ENCODE measurements around the gene MCTP2. TPM values are rescaled to one million over a fixed set of nuclear protein-coding genes. Genes with fewer than 3 reads are reported as not detected.

The MCTP2 gene
- total RNA-seq, 5 donors from 2014 or later (not counting 1 experiment from before 2014, with no cell fraction given) = 16.0 to 31.3 (median 22.4) TPM

DNA sequence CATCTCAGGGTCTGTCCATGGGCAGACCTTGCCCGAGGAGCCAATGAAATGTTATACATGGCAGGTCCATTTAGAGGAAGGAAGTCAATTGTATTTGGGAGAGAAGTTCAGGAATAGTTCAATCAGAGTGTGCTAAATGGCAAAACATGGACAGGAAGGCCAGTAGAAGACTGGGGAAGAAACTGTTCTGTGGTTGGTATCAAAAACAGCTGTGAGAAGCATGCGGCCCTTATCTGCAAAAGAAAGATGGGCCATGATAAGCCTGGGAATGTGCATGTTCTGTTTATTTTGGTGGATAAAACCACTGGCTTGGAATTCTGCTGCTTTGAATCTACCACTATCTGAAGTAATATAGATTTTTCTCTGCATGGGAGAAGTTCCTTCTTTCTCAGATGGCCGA lies 100.4 kb downstream of the MCTP2 start:
- POLR2A ChIA-PET = no interaction called here

DNA sequence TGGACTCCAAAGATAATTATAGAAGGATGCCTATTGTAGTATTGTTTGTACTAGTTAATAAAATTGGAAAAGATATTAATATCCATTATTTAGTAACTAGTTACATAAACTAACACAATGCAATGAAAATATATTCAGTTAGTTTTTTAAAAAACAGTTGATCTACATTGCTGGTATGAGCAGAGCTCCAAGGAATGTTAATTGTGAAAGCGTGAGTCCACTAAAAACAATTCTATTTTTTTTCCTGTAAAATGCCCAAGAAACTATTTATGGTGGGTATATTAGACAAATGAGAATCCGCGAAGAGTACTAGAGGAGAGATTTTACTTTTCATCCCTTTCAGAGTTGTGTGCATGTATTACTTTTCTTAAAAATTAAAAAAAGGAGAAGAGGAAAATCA lies 104.3 kb downstream of the MCTP2 start:
- H3K9me3 Mint-ChIP-seq = no peaks in the 10 kb centered on the region
- ATAC-seq (replicated peaks in 1 of 4) = no peak
- no peak for DNase-seq
- H3K4me3 Mint-ChIP-seq = no peak overlapping the region
- H3K36me3 ChIP-seq (ENCODE audit: control insufficient read depth in 2 of 2, extremely low read depth in 1 of 2, insufficient read depth in 1 of 2, low read length in 1 of 2) = no peaks in the 10 kb centered on the region
- no peak overlapping the region for H3K4me3 ChIP-seq (ENCODE audit: control insufficient read depth in 1 of 2, extremely low read depth in 1 of 2, low read length in 1 of 2)
- no peaks in the 10 kb centered on the region for H3K27me3 Mint-ChIP-seq
- no peak overlapping the region for H3K27ac Mint-ChIP-seq
- no peaks in the 10 kb centered on the region for H3K9me3 ChIP-seq
- H3K36me3 Mint-ChIP-seq = peaks cover 17% of the 10 kb centered on the region
- no peak overlapping the region for H3K27ac ChIP-seq (ENCODE audit: low read length)
- POLR2A ChIA-PET = no interaction called here
- no CpG with 5 or more reads among the region's 3 CpGs for WGBS (ENCODE audit: insufficient coverage)
- no peaks in the 10 kb centered on the region for H3K4me1 ChIP-seq (ENCODE audit: control insufficient read depth in 1 of 2, extremely low read depth in 1 of 2, insufficient read depth in 2 of 2, low read length in 2 of 2)
- CTCF ChIA-PET = no interaction called here
- no peaks in the 10 kb centered on the region for H3K4me1 Mint-ChIP-seq
- H3K27me3 ChIP-seq (replicated peaks in 1 of 2; ENCODE audit: control insufficient read depth in 2 of 2, extremely low read depth in 1 of 2, insufficient read depth in 2 of 2, low read length in 1 of 2) = no peaks in the 10 kb centered on the region

More for the DNA sequence above, 100.4 kb downstream of the MCTP2 start:
- CTCF ChIA-PET = interaction anchor here in 1 of 2 donors (1.2 to 1.3 kb wide), 2 partner anchors 13 to 168 kb away, joined by 4 to 5 read pairs; no protein-coding TSS in a partner anchor
- no peak for ATAC-seq (replicated peaks in 1 of 4)
- no peaks in the 10 kb centered on the region for H3K36me3 ChIP-seq (ENCODE audit: control insufficient read depth in 2 of 2, extremely low read depth in 1 of 2, insufficient read depth in 1 of 2, low read length in 1 of 2)
- peaks cover 0 to 3% (median 0%) of the 10 kb centered on the region in 3 donors for H3K4me1 Mint-ChIP-seq
- peaks cover 15% of the 10 kb centered on the region for H3K36me3 Mint-ChIP-seq
- no peak overlapping the region for H3K4me3 Mint-ChIP-seq
- H3K9me3 Mint-ChIP-seq = no peaks in the 10 kb centered on the region
- no peaks in the 10 kb centered on the region for H3K27me3 Mint-ChIP-seq
- no peaks in the 10 kb centered on the region for H3K4me1 ChIP-seq (ENCODE audit: control insufficient read depth in 1 of 2, extremely low read depth in 1 of 2, insufficient read depth in 2 of 2, low read length in 2 of 2)
- WGBS (ENCODE audit: insufficient coverage) = 90% methylated on average over 2 of the region's 3 CpGs
- no peaks in the 10 kb centered on the region for H3K27me3 ChIP-seq (replicated peaks in 1 of 2; ENCODE audit: control insufficient read depth in 2 of 2, extremely low read depth in 1 of 2, insufficient read depth in 2 of 2, low read length in 1 of 2)
- no peak overlapping the region for H3K27ac Mint-ChIP-seq
- H3K4me3 ChIP-seq (ENCODE audit: control insufficient read depth in 1 of 2, extremely low read depth in 1 of 2, low read length in 1 of 2) = no peak overlapping the region
- no peaks in the 10 kb centered on the region for H3K9me3 ChIP-seq
- no peak overlapping the region for H3K27ac ChIP-seq (ENCODE audit: low read length)
- DNase-seq = no peak

DNA sequence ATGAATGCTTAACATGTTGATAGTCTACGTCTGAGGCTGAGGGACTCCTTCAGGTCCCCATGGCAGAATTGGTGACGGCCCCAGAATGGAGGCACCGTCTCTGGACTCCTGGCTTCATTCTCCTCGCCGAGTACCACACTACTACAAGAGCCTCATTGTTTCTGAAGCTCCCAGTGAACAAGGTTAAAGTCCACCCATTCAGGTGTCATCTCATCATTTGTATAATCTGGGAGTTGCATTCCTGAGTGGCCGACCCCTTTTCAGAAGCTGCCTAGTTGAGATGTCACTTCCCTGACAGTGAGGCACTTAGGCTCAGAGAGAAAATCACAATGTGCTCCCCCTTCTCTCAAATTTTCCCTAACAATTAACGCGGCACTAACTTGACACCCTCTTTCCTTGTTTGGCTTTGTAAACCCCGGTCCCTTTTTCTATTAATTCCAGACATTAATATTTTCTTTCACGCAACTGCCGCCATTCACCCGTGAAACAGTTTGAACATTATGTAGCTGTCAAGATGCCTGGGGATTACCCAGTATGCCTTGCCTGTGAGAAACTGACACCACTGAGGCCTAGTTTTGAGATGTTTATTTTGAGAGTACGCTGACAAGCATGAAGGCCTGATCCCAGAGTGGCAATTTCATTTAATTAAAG lies 105.6 kb downstream of the MCTP2 start:
- Mint-ChIP-seq H3K4me3 (no peak overlapping the region), H3K27ac (no peak overlapping the region), H3K27me3 (no peaks in the 10 kb centered on the region), H3K9me3 (no peaks in the 10 kb centered on the region), H3K4me1 (no peaks in the 10 kb centered on the region), H3K36me3 (peaks cover 22% of the 10 kb centered on the region)
- Histone ChIP-seq H3K27me3 (replicated peaks in 1 of 2; ENCODE audit: control insufficient read depth in 2 of 2, extremely low read depth in 1 of 2, insufficient read depth in 2 of 2, low read length in 1 of 2) (no peaks in the 10 kb centered on the region), H3K9me3 (no peaks in the 10 kb centered on the region), H3K36me3 (ENCODE audit: control insufficient read depth in 2 of 2, extremely low read depth in 1 of 2, insufficient read depth in 1 of 2, low read length in 1 of 2) (no peaks in the 10 kb centered on the region), H3K4me3 (ENCODE audit: control insufficient read depth in 1 of 2, extremely low read depth in 1 of 2, low read length in 1 of 2) (no peak overlapping the region), H3K4me1 (ENCODE audit: control insufficient read depth in 1 of 2, extremely low read depth in 1 of 2, insufficient read depth in 2 of 2, low read length in 2 of 2) (no peaks in the 10 kb centered on the region), H3K27ac (ENCODE audit: low read length) (no peak overlapping the region)
- no peak for ATAC-seq (replicated peaks in 1 of 4)
- no peak for DNase-seq
- ChIA-PET POLR2A (no interaction called here), CTCF (no interaction called here)
- 94% methylated on average over 6 of the region's 13 CpGs for whole genome bisulfite sequencing (ENCODE audit: insufficient coverage)

DNA sequence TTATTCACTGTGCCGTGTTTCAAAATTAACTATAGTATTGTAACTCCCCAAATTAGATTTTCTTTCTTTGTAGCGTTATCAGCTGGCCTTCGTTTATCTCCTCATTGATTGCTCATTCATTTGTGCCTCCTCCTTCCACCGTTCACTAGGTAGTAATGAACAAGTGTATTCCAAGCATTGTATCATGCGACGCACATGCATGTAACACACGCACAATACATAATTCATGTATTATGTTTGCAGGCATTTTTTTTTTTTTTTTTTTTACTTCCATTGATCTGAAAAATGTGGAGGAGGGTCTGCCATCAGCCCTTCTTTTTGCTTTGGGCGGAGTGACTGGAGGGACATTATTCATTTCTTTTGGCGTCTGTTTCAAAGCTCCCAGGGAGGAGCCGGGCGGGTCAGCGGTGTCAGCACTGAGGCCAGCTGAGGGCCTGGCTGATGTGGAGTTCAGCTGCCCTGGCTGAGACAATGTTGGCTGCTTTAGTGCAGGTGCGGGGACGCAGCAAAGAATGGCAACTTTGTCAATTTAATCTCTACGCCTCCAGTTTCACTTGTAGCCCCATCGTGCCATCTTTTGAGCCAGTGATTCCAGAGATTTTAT lies 107.0 kb downstream of the MCTP2 start:
- H3K4me3 ChIP-seq (ENCODE audit: control insufficient read depth in 1 of 2, extremely low read depth in 1 of 2, low read length in 1 of 2) = no peak overlapping the region
- H3K4me1 ChIP-seq (ENCODE audit: control insufficient read depth in 1 of 2, extremely low read depth in 1 of 2, insufficient read depth in 2 of 2, low read length in 2 of 2) = no peaks in the 10 kb centered on the region
- H3K27ac ChIP-seq (ENCODE audit: low read length) = no peak overlapping the region
- DNase-seq = no peak
- no peaks in the 10 kb centered on the region for H3K27me3 ChIP-seq (replicated peaks in 1 of 2; ENCODE audit: control insufficient read depth in 2 of 2, extremely low read depth in 1 of 2, insufficient read depth in 2 of 2, low read length in 1 of 2)
- H3K4me1 Mint-ChIP-seq = no peaks in the 10 kb centered on the region
- H3K27ac Mint-ChIP-seq = no peak overlapping the region
- no peaks in the 10 kb centered on the region for H3K9me3 ChIP-seq
- peaks cover 26% of the 10 kb centered on the region for H3K36me3 Mint-ChIP-seq
- 98% methylated on average over 5 of the region's 16 CpGs for WGBS (ENCODE audit: insufficient coverage)
- H3K9me3 Mint-ChIP-seq = no peaks in the 10 kb centered on the region
- no peak overlapping the region for H3K4me3 Mint-ChIP-seq
- no peaks in the 10 kb centered on the region for H3K27me3 Mint-ChIP-seq
- no peak for ATAC-seq (replicated peaks in 1 of 4)
- ChIA-PET POLR2A (no interaction called here), CTCF (no interaction called here)
- no peaks in the 10 kb centered on the region for H3K36me3 ChIP-seq (ENCODE audit: control insufficient read depth in 2 of 2, extremely low read depth in 1 of 2, insufficient read depth in 1 of 2, low read length in 1 of 2)

DNA sequence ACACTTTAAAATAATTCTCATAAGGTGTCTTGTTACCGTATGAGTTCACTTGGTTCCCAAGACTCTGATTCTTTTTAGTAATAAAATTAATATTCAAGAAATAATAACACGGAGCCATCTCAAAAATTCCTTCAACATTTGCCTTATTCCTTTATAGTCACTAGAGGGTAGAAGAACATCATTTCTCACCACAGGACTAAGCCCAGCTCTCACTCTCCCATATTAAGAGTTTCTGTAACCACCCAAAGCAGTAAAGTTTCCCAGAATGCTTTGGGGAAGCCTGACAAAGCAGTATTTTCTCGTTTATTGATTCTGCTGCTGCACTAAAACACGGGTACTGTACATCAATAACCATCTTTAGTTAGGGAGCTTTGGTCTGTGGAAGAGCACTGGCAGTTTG lies 114.9 kb downstream of the MCTP2 start:
- Mint-ChIP-seq H3K4me3 (no peak overlapping the region), H3K9me3 (no peaks in the 10 kb centered on the region), H3K27ac (no peak overlapping the region), H3K4me1 (no peaks in the 10 kb centered on the region), H3K27me3 (no peaks in the 10 kb centered on the region), H3K36me3 (peaks cover 30% of the 10 kb centered on the region)
- Histone ChIP-seq H3K36me3 (ENCODE audit: control insufficient read depth in 2 of 2, extremely low read depth in 1 of 2, insufficient read depth in 1 of 2, low read length in 1 of 2) (peaks cover 0 to 4% of the 10 kb centered on the region in 2 donors), H3K4me3 (ENCODE audit: control insufficient read depth in 1 of 2, extremely low read depth in 1 of 2, low read length in 1 of 2) (no peak overlapping the region), H3K9me3 (no peaks in the 10 kb centered on the region), H3K27me3 (replicated peaks in 1 of 2; ENCODE audit: control insufficient read depth in 2 of 2, extremely low read depth in 1 of 2, insufficient read depth in 2 of 2, low read length in 1 of 2) (no peaks in the 10 kb centered on the region), H3K27ac (ENCODE audit: low read length) (no peak overlapping the region), H3K4me1 (ENCODE audit: control insufficient read depth in 1 of 2, extremely low read depth in 1 of 2, insufficient read depth in 2 of 2, low read length in 2 of 2) (no peaks in the 10 kb centered on the region)
- ChIA-PET POLR2A (interaction anchor here in 1 of 2 donors (0.6 to 1.0 kb wide), 2 partner anchors 9 to 11 kb away, joined by 3 to 6 read pairs; no protein-coding TSS in a partner anchor), CTCF (interaction anchor here in 1 of 2 donors (0.6 kb wide), 1 partner anchor 314 kb away, joined by 5 read pairs; no protein-coding TSS in a partner anchor)
- no peak for DNase-seq
- no peak for ATAC-seq (replicated peaks in 1 of 4)
- WGBS (ENCODE audit: insufficient coverage) = no CpG with 5 or more reads among the region's 4 CpGs

DNA sequence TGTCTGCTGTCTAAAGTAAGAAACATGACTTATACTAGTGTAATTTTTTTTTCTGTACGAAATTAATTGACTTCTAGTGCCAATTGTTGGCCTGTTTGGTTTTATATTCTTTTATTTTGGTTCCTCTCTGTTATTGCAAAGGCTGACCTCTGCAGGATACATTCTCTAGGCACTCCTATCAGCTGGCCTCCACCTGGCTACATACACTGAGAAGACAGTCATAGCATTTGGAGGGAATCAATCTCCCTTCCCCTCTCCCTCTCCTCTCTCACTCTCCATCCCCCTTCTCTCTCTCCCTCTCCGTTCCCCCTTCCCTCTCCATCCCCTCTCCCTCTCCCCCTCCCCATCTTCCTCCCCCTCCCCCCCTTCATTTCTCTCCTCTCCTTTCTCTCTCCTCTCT lies 116.7 kb downstream of the MCTP2 start:
- Histone ChIP-seq H3K27me3 (replicated peaks in 1 of 2; ENCODE audit: control insufficient read depth in 2 of 2, extremely low read depth in 1 of 2, insufficient read depth in 2 of 2, low read length in 1 of 2) (no peaks in the 10 kb centered on the region), H3K9me3 (no peaks in the 10 kb centered on the region), H3K36me3 (ENCODE audit: control insufficient read depth in 2 of 2, extremely low read depth in 1 of 2, insufficient read depth in 1 of 2, low read length in 1 of 2) (peaks cover 0 to 4% of the 10 kb centered on the region in 2 donors), H3K4me3 (ENCODE audit: control insufficient read depth in 1 of 2, extremely low read depth in 1 of 2, low read length in 1 of 2) (no peak overlapping the region), H3K27ac (ENCODE audit: low read length) (no peak overlapping the region), H3K4me1 (ENCODE audit: control insufficient read depth in 1 of 2, extremely low read depth in 1 of 2, insufficient read depth in 2 of 2, low read length in 2 of 2) (no peaks in the 10 kb centered on the region)
- ChIA-PET CTCF (no interaction called here), POLR2A (no interaction called here)
- ATAC-seq (replicated peaks in 1 of 4) (no peak), DNase-seq (no peak)
- Mint-ChIP-seq H3K4me1 (no peaks in the 10 kb centered on the region), H3K4me3 (no peak overlapping the region), H3K9me3 (no peaks in the 10 kb centered on the region), H3K27me3 (no peaks in the 10 kb centered on the region), H3K27ac (no peak overlapping the region), H3K36me3 (peaks cover 44% of the 10 kb centered on the region)
- no CpG with 5 or more reads among the region's 2 CpGs for WGBS (ENCODE audit: insufficient coverage)
